WTC11 (cell line): ENCODE data around the gene SYNCRIP. TPM values are rescaled to one million over a fixed set of nuclear protein-coding genes. Genes with fewer than 3 reads are reported as not detected.

Experiments
- ATAC-seq: fragments of 200-7000 bp; cut with Tn5 transposase; 2 replicates; pipeline ENCODE4 v1.10.0; 2021; ENCODE audit warnings: mild to moderate bottlenecking, moderate library complexity
- CTCF ChIA-PET: fragments of 300-600 bp; sonication (Branson Sonifier 250); formaldehyde crosslinking; loops from one replicate; lab custom pipeline; 2021; ENCODE audit warnings: antibody characterized with exemption; lab: Charles Lee
- POLR2A ChIA-PET: fragments of 350-600 bp; sonication (Branson Sonifier 250); formaldehyde crosslinking; loops from one replicate; lab custom pipeline; 2021; ENCODE audit warnings: antibody characterized with exemption; lab: Charles Lee
- DNase-seq: peaks from one replicate; pipeline ENCODE4 v3.0.0; 2021; ENCODE audit warnings: low spot score
- H3K27ac Mint-ChIP-seq: 2 replicates; pipeline ENCODE4 v1.8.0; 2021; ENCODE audit warnings: mixed read lengths
- H3K27me3 Mint-ChIP-seq: 2 replicates; pipeline ENCODE4 v1.8.0; 2021; ENCODE audit warnings: low read depth, mild to moderate bottlenecking, moderate library complexity, mixed read lengths
- H3K36me3 Mint-ChIP-seq: 2 replicates; pipeline ENCODE4 v1.8.0; 2021; ENCODE audit warnings: mixed read lengths
- H3K4me1 Mint-ChIP-seq: 2 replicates; pipeline ENCODE4 v1.8.0; 2022; ENCODE audit warnings: mixed read lengths
- H3K4me3 Mint-ChIP-seq: 2 replicates; pipeline ENCODE4 v1.8.0; 2021; ENCODE audit warnings: mild to moderate bottlenecking, moderate library complexity, mixed read lengths
- H3K9me3 Mint-ChIP-seq: 2 replicates; pipeline ENCODE4 v1.8.0; 2021; ENCODE audit warnings: mixed read lengths
- AR ChIP-seq: fragments of 250-450 bp; sonication (Bioruptor Pico); IDR thresholded peaks from 2 replicates; pipeline ENCODE4 v1.9.0; 2021; ENCODE audit warnings: mild to moderate bottlenecking
- CBFB ChIP-seq: sonication (generic); formaldehyde crosslinking; IDR thresholded peaks from 2 replicates; pipeline ENCODE4 v1.8.1; 2022; ENCODE audit warnings: mild to moderate bottlenecking, low read depth, missing genetic modification reagents
- CREB1 ChIP-seq: sonication (generic); formaldehyde crosslinking; IDR thresholded peaks from 2 replicates; pipeline ENCODE4 v1.8.0; 2023; ENCODE audit warnings: mild to moderate bottlenecking, missing genetic modification reagents
- E2F1 ChIP-seq: sonication (generic); formaldehyde crosslinking; IDR thresholded peaks from 2 replicates; pipeline ENCODE4 v1.8.0; 2022; ENCODE audit warnings: mild to moderate bottlenecking, missing genetic modification reagents
- ERG ChIP-seq: fragments of 250-450 bp; sonication (Bioruptor Pico); IDR thresholded peaks from 2 replicates; pipeline ENCODE4 v1.8.0; 2021; ENCODE audit warnings: mild to moderate bottlenecking
- ETV6 ChIP-seq: sonication (generic); formaldehyde crosslinking; IDR thresholded peaks from 2 replicates; pipeline ENCODE4 v1.8.1; 2022; ENCODE audit warnings: mild to moderate bottlenecking, missing genetic modification reagents
- FOXJ3 ChIP-seq: sonication (generic); formaldehyde crosslinking; IDR thresholded peaks from 2 replicates; pipeline ENCODE4 v1.9.0; 2021; ENCODE audit warnings: missing genetic modification reagents, mild to moderate bottlenecking, borderline replicate concordance
- JUN ChIP-seq: sonication (generic); formaldehyde crosslinking; IDR thresholded peaks from 2 replicates; pipeline ENCODE4 v1.8.0; 2023; ENCODE audit warnings: mild to moderate bottlenecking, missing genetic modification reagents
- MAX ChIP-seq: sonication (generic); formaldehyde crosslinking; IDR thresholded peaks from 2 replicates; pipeline ENCODE4 v1.8.0; 2022; ENCODE audit warnings: mild to moderate bottlenecking, missing genetic modification reagents
- MXD4 ChIP-seq: fragments of 250-450 bp; sonication (Bioruptor Pico); IDR thresholded peaks from 2 replicates; pipeline ENCODE4 v1.8.0; 2021; ENCODE audit warnings: mild to moderate bottlenecking, moderate library complexity, borderline replicate concordance
- NFATC4 ChIP-seq: fragments of 250-450 bp; sonication (Bioruptor Pico); IDR thresholded peaks from 2 replicates; pipeline ENCODE4 v1.9.0; 2021; ENCODE audit warnings: mild to moderate bottlenecking
- NR3C1 ChIP-seq: sonication (generic); formaldehyde crosslinking; conservative IDR thresholded peaks from 2 replicates; pipeline ENCODE4 v1.8.1; 2023; ENCODE audit warnings: low read depth, mild to moderate bottlenecking, missing genetic modification reagents
- OVOL2 ChIP-seq: fragments of 250-450 bp; sonication (Bioruptor Pico); IDR thresholded peaks from 2 replicates; pipeline ENCODE4 v1.9.0; 2021; ENCODE audit warnings: mild to moderate bottlenecking, borderline replicate concordance
- SP1 ChIP-seq: sonication (generic); formaldehyde crosslinking; conservative IDR thresholded peaks from 2 replicates; pipeline ENCODE4 v1.8.1; 2022; ENCODE audit warnings: missing genetic modification reagents
- TP53 ChIP-seq: sonication (generic); formaldehyde crosslinking; IDR thresholded peaks from 2 replicates; pipeline ENCODE4 v1.8.1; 2023; ENCODE audit warnings: mild to moderate bottlenecking, missing genetic modification reagents
- USF1 ChIP-seq: sonication (generic); formaldehyde crosslinking; IDR thresholded peaks from 2 replicates; pipeline ENCODE4 v1.8.0; 2022; ENCODE audit warnings: mild to moderate bottlenecking, missing genetic modification reagents
- ZMAT4 ChIP-seq: fragments of 250-450 bp; sonication (Bioruptor Pico); IDR thresholded peaks from 2 replicates; pipeline ENCODE4 v1.9.0; 2021; ENCODE audit warnings: mild to moderate bottlenecking
- ZNF121 ChIP-seq: sonication (generic); formaldehyde crosslinking; IDR thresholded peaks from 2 replicates; pipeline ENCODE4 v1.8.0; 2023; ENCODE audit warnings: missing genetic modification reagents
- ZNF138 ChIP-seq: sonication (generic); formaldehyde crosslinking; conservative IDR thresholded peaks from 2 replicates; pipeline ENCODE4 v1.8.1; 2022; ENCODE audit warnings: mild to moderate bottlenecking, moderate library complexity, missing genetic modification reagents
- ZNF232 ChIP-seq: sonication (generic); formaldehyde crosslinking; IDR thresholded peaks from 2 replicates; pipeline ENCODE4 v1.8.0; 2022; ENCODE audit warnings: mild to moderate bottlenecking, missing genetic modification reagents
- ZNF317 ChIP-seq: sonication (generic); formaldehyde crosslinking; IDR thresholded peaks from 2 replicates; pipeline ENCODE4 v1.8.1; 2023; ENCODE audit warnings: low read depth, mild to moderate bottlenecking, moderate library complexity, missing genetic modification reagents, borderline replicate concordance
- ZNF416 ChIP-seq: fragments of 250-450 bp; sonication (Bioruptor Pico); IDR thresholded peaks from 2 replicates; pipeline ENCODE4 v1.9.0; 2021; ENCODE audit warnings: mild to moderate bottlenecking, inconsistent platforms
- ZNF512 ChIP-seq: sonication (generic); formaldehyde crosslinking; IDR thresholded peaks from 2 replicates; pipeline ENCODE4 v1.8.1; 2022; ENCODE audit warnings: missing genetic modification reagents, borderline replicate concordance
- ZNF671 ChIP-seq: fragments of 250-450 bp; sonication (Bioruptor Pico); IDR thresholded peaks from 2 replicates; pipeline ENCODE4 v1.8.0; 2021; ENCODE audit warnings: mild to moderate bottlenecking
- total RNA-seq: library from RNA; stranded (reverse); gene quantifications from 3 replicates; pipeline ENCODE4 v1.2.3, GENCODE V29; 2021

Gene SYNCRIP
- total RNA-seq, 1 experiment from 2014 or later: 150 TPM

- peak overlapping the region; percentile 98 for H3K27ac Mint-ChIP-seq
- no peak overlapping the region for H3K4me3 Mint-ChIP-seq
- POLR2A ChIA-PET: interaction anchor here (0.6 to 7.6 kb wide), 4 partner anchors 8 to 1824 kb away, joined by 4 to 76 read pairs (median 10); partner anchors contain the start of gene SYNCRIP
These were observed 27.9 kb upstream of the SYNCRIP start for GRCh38 chr6:85670573-85670972.

GRCh38 chr6:85669735-85670194 is 27.1 kb upstream of the SYNCRIP start:
- POLR2A ChIA-PET: interaction anchor here (0.6 to 7.6 kb wide), 3 partner anchors 9 to 27 kb away, joined by 4 to 76 read pairs (median 14); partner anchors contain the start of gene SYNCRIP
- H3K27me3 Mint-ChIP-seq: no peaks in the 10 kb centered on the region
- CTCF ChIA-PET: interaction anchor here (0.7 kb wide), 1 partner anchor 10 kb away, joined by 4 read pairs; no protein-coding TSS in a partner anchor

More at GRCh38 chr6:85670573-85670972, 27.9 kb upstream of the SYNCRIP start:
- H3K9me3 Mint-ChIP-seq: no peaks in the 10 kb centered on the region
- ATAC-seq: no peak
- no peak for DNase-seq
- CTCF ChIA-PET: interaction anchor here (0.7 kb wide), 1 partner anchor 10 kb away, joined by 4 read pairs; no protein-coding TSS in a partner anchor
- peaks cover 29% of the 10 kb centered on the region for H3K36me3 Mint-ChIP-seq
- H3K4me1 Mint-ChIP-seq: peaks cover 61% of the 10 kb centered on the region
- H3K27me3 Mint-ChIP-seq: no peaks in the 10 kb centered on the region
- no peak for TF ChIP-seq NR3C1 (CRISPR knock-in tag)
- no peak for TF ChIP-seq CBFB (CRISPR knock-in tag)
- no peak for TF ChIP-seq TP53 (CRISPR knock-in tag)
- TF ChIP-seq SP1 (CRISPR knock-in tag): no peak
- TF ChIP-seq MAX: no peak
- no peak for TF ChIP-seq FOXJ3 (CRISPR knock-in tag)
- TF ChIP-seq ZNF138 (CRISPR knock-in tag): no peak

More at GRCh38 chr6:85669735-85670194, 27.1 kb upstream of the SYNCRIP start:
- ATAC-seq (peak; percentile 49), DNase-seq (no peak)
- Mint-ChIP-seq H3K36me3 (peaks cover 23% of the 10 kb centered on the region), H3K4me3 (peak overlapping the region; percentile 50)
- TF ChIP-seq OVOL2: no peak
- 0 out of 2 replicates have a peak, but pooled peaks have one; percentile 9 for TF ChIP-seq ZNF671
- no peak for TF ChIP-seq ZNF512 (CRISPR knock-in tag)
- peak; percentile 72 for TF ChIP-seq ZNF416 (CRISPR knock-in tag)
- no peak for TF ChIP-seq MXD4
- TF ChIP-seq ETV6: 0 out of 2 replicates have a peak, but pooled peaks have one; percentile 25
- no peak for TF ChIP-seq USF1 (CRISPR knock-in tag)
- peak; percentile 17; the same call in 1 of the 2 replicates for TF ChIP-seq AR (CRISPR knock-in tag)
- TF ChIP-seq NFATC4 (CRISPR knock-in tag): 0 out of 2 replicates have a peak, but pooled peaks have one; percentile 13
- 0 out of 2 replicates have a peak, but pooled peaks have one; percentile 37 for TF ChIP-seq ZNF232 (CRISPR knock-in tag)
- TF ChIP-seq ZMAT4 (CRISPR knock-in tag): peak; percentile 73; the same call in 1 of the 2 replicates
- TF ChIP-seq ZNF317 (CRISPR knock-in tag): no peak
- TF ChIP-seq ERG: no peak
- TF ChIP-seq E2F1 (CRISPR knock-in tag): no peak
- TF ChIP-seq CREB1 (CRISPR knock-in tag): no peak
- peak; percentile 68; the same call in 1 of the 2 replicates for TF ChIP-seq ZNF121 (CRISPR knock-in tag)
- no peak for TF ChIP-seq JUN
- TF ChIP-seq, all 79 proteins: peak for 8
- Mint-ChIP-seq H3K27ac (peak overlapping the region; percentile 85), H3K9me3 (no peaks in the 10 kb centered on the region), H3K4me1 (peaks cover 53% of the 10 kb centered on the region)
